Smooth muscle cell (in vitro differentiated cells): ENCODE data around the gene MAD1L1. TPM values are rescaled to one million over a fixed set of nuclear protein-coding genes. Genes with fewer than 3 reads are reported as not detected.

ENCODE experiments used
- DNase-seq: peaks from one replicate; lab custom pipeline; 2025; ENCODE audit not compliant: unreplicated experiment; lab: John Stamatoyannopoulos, UW
- H2AFZ ChIP-seq: fragments of 200-600 bp; sonication (generic); 2 replicates; pipeline ENCODE4 v1.6.0; 2016; ENCODE audit warnings: antibody characterized with exemption, low read depth, mild to moderate bottlenecking
- H3F3A ChIP-seq: fragments of 200-600 bp; sonication (generic); 2 replicates; pipeline ENCODE4 v1.6.0; 2017; ENCODE audit warnings: antibody characterized with exemption, low read depth
- H3K27ac ChIP-seq: fragments of 200-600 bp; sonication (generic); 2 replicates; pipeline ENCODE4 v1.5.1; 2016; ENCODE audit warnings: low read depth, mild to moderate bottlenecking
- H3K27me3 ChIP-seq: fragments of 200-600 bp; sonication (generic); 2 replicates; pipeline ENCODE4 v1.6.1; 2016; ENCODE audit warnings: low read depth, mild to moderate bottlenecking
- H3K36me3 ChIP-seq: fragments of 200-600 bp; sonication (generic); 2 replicates; pipeline ENCODE4 v1.5.1; 2016; ENCODE audit warnings: low read depth
- H3K4me1 ChIP-seq: fragments of 200-600 bp; sonication (generic); 2 replicates; pipeline ENCODE4 v1.5.1; 2016; ENCODE audit warnings: low read depth
- H3K4me2 ChIP-seq: fragments of 200-600 bp; sonication (generic); 2 replicates; pipeline ENCODE4 v1.6.0; 2016; ENCODE audit warnings: mild to moderate bottlenecking
- H3K4me3 ChIP-seq: fragments of 200-600 bp; sonication (generic); 2 replicates; pipeline ENCODE4 v1.5.1; 2016; ENCODE audit warnings: mild to moderate bottlenecking
- H3K79me2 ChIP-seq: fragments of 200-600 bp; sonication (generic); 2 replicates; pipeline ENCODE4 v1.6.0; 2016; ENCODE audit warnings: low read depth, mild to moderate bottlenecking
- H3K9ac ChIP-seq: fragments of 200-600 bp; sonication (generic); 2 replicates; pipeline ENCODE4 v1.6.0; 2016; ENCODE audit warnings: low read depth
- H3K9me3 ChIP-seq: fragments of 200-600 bp; sonication (generic); replicated peaks from 2 replicates; pipeline ENCODE4 v1.5.1; 2016; ENCODE audit warnings: low read depth
- H4K20me1 ChIP-seq: fragments of 200-600 bp; sonication (generic); 2 replicates; pipeline ENCODE4 v1.6.0; 2016; ENCODE audit warnings: low read depth
- WGBS: methylation state at CpG from one replicate; pipeline ENCODE4 v1.1.7; 2016; ENCODE audit warnings: low lambda C conversion rate; 5-methylcytosine and 5-hydroxymethylcytosine counted together
- polyA plus RNA-seq: library from polyadenylated mRNA; unstranded; fragments of >200 nt; fragmentation: Nextera tagmentation; extraction: Ambion mirVana; gene quantifications from 2 replicates; pipeline ENCODE4 v1.2.1, GENCODE V29; 2016
- total RNA-seq: library from RNA; depleted of rRNA; stranded (reverse); fragments of >200 nt; gene quantifications from 2 replicates; pipeline ENCODE4 v1.2.3, GENCODE V29; 2014
- TF ChIP-seq, protein P1 (sequence below): fragments of 200-600 bp; sonication (generic); IDR thresholded peaks from 2 replicates; pipeline ENCODE4 v1.5.1; 2017; ENCODE audit warnings: borderline replicate concordance, mild to moderate bottlenecking, antibody characterized with exemption; ENCODE audit not compliant: insufficient read depth, poor library complexity, severe bottlenecking

The MAD1L1 gene
- total and polyA plus RNA-seq, 2 experiments from 2014 or later, result 33.4 to 60.7 TPM

DNA sequence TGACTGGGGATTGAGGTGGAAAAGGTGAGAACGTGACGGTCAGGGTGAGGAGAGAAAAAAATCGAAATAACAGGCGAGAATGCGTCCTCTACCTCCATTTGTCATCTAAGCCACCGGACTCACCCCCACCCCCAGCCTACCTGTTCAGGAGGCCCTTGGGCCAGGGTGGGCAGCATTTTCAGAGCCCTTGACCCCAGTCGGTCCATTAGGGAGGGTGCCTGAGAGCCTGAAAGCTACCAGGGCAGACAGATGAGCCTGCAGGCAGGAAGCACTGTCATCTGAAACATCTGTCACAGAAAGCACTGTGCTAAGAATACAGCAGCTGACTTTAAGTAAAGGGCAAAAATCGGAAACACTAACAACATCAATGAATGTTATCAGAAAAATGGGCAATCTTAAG lies 47.0 kb downstream of the MAD1L1 start:
- Histone ChIP-seq H3F3A (no peaks in the 10 kb centered on the region), H3K9ac (no peak overlapping the region), H3K27ac (no peak overlapping the region), H3K79me2 (peaks cover 9% of the 10 kb centered on the region), H3K36me3 (no peaks in the 10 kb centered on the region), H4K20me1 (no peaks in the 10 kb centered on the region), H3K4me2 (no peak overlapping the region), H3K27me3 (no peaks in the 10 kb centered on the region), H3K4me1 (no peaks in the 10 kb centered on the region), H3K9me3 (no peaks in the 10 kb centered on the region), H2AFZ (no peak overlapping the region), H3K4me3 (no peak overlapping the region)
- TF ChIP-seq, protein P1, sequence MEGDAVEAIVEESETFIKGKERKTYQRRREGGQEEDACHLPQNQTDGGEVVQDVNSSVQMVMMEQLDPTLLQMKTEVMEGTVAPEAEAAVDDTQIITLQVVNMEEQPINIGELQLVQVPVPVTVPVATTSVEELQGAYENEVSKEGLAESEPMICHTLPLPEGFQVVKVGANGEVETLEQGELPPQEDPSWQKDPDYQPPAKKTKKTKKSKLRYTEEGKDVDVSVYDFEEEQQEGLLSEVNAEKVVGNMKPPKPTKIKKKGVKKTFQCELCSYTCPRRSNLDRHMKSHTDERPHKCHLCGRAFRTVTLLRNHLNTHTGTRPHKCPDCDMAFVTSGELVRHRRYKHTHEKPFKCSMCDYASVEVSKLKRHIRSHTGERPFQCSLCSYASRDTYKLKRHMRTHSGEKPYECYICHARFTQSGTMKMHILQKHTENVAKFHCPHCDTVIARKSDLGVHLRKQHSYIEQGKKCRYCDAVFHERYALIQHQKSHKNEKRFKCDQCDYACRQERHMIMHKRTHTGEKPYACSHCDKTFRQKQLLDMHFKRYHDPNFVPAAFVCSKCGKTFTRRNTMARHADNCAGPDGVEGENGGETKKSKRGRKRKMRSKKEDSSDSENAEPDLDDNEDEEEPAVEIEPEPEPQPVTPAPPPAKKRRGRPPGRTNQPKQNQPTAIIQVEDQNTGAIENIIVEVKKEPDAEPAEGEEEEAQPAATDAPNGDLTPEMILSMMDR, result no peak
- WGBS, result 96% methylated on average over 8 of the region's 8 CpGs
- DNase-seq, result no peak

DNA sequence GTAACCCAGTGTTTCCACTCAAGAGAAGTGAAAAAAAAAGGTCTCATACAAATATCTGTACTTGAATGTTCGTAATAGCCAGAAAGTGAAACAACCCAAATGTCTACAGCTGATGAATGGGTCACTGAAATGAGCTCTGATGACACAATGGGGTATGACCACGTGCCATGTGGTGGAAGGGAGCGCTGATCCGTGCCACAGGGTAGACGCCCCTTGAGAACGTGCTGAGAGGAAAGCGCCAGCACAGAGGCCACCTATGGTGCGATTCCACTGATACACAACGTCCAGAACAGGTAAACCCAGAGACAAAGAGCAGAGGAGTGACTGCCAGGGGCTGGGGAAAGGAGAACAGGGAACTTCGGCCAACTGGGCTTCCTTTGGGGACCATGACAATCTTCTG lies 50.3 kb downstream of the MAD1L1 start:
- no peak overlapping the region for H3K4me3 ChIP-seq
- H3K27ac ChIP-seq, result no peak overlapping the region
- no peaks in the 10 kb centered on the region for H3K9me3 ChIP-seq
- TF ChIP-seq, protein P1, result no peak
- H3K9ac ChIP-seq, result no peak overlapping the region
- no peaks in the 10 kb centered on the region for H4K20me1 ChIP-seq
- H3F3A ChIP-seq, result no peaks in the 10 kb centered on the region
- no peak overlapping the region for H3K4me2 ChIP-seq
- H3K79me2 ChIP-seq, result no peaks in the 10 kb centered on the region
- H3K4me1 ChIP-seq, result no peaks in the 10 kb centered on the region
- no peak overlapping the region for H2AFZ ChIP-seq
- H3K27me3 ChIP-seq, result no peaks in the 10 kb centered on the region
- no peaks in the 10 kb centered on the region for H3K36me3 ChIP-seq
- no peak for DNase-seq
- 97% methylated on average over 10 of the region's 10 CpGs for WGBS

DNA sequence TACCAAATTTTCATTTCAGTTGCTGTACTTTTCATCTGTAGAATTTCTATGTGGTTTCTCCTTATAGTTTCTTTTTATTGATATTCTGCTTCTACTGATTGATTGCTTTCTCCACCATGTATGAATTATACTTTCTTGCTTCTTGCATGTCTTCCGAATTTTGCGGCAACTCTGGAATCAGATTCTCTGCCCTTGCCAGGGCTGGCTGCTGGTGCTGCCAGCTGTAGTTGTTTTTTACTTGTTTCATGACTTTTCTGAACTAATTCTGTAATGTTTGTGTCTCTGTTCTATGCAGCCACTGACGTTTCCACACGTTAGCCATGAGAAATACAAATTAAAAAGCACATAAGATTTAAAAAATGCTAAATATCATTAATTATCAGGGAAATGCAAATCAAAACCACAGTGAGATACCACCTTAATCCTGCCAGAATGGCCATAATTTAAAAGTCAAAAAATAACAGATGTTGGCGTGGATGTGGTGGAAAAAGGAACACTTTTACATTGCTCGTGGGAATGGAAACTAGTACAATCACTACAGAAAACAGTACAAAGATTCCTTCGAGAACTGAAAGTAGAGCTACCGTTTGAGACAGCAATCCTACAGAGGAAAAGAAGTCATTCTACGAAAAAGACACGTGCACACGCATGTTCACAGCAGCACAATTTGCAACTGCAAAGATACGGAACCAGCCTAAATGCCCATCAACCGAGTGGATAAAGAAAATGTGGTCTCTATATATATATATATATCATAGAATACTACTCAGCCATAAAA lies 51.5 kb downstream of the MAD1L1 start:
- Histone ChIP-seq H3K4me1 (no peaks in the 10 kb centered on the region), H4K20me1 (no peaks in the 10 kb centered on the region), H3K27ac (no peak overlapping the region), H3K4me3 (no peak overlapping the region), H3K4me2 (no peak overlapping the region), H3K27me3 (no peaks in the 10 kb centered on the region), H3K9me3 (no peaks in the 10 kb centered on the region), H3K36me3 (no peaks in the 10 kb centered on the region), H2AFZ (no peak overlapping the region), H3F3A (no peaks in the 10 kb centered on the region), H3K79me2 (no peaks in the 10 kb centered on the region), H3K9ac (no peak overlapping the region)
- WGBS, result 98% methylated on average over 13 of the region's 13 CpGs
- DNase-seq, result no peak
- TF ChIP-seq, protein P1, result no peak

DNA sequence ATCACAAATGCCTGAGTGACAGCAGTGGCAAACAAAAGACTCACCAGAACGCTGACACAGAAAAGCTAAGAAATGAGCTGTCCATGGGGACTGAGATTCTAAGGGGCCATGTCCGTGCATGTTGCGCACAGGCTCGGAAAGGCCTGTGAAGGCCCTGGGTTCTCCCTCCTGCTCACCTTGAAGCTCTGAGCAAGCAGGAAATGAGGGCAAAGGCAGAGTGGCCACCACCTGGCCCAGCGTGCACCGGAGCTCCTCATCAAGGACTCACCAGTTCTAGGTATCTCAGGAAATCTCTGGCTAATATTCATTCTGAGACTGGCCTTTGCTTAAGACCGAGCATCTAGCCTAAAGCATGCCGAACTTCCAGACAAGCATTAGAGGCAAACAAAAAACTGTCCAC lies 52.7 kb downstream of the MAD1L1 start:
- H3K9me3 ChIP-seq, result no peaks in the 10 kb centered on the region
- DNase-seq, result no peak
- H3K4me3 ChIP-seq, result no peak overlapping the region
- H3K27me3 ChIP-seq, result no peaks in the 10 kb centered on the region
- no peak overlapping the region for H3K4me2 ChIP-seq
- no peak overlapping the region for H2AFZ ChIP-seq
- H3K27ac ChIP-seq, result no peak overlapping the region
- no peaks in the 10 kb centered on the region for H3K4me1 ChIP-seq
- H4K20me1 ChIP-seq, result no peaks in the 10 kb centered on the region
- H3K36me3 ChIP-seq, result no peaks in the 10 kb centered on the region
- peaks cover 1% of the 10 kb centered on the region for H3F3A ChIP-seq
- no peak overlapping the region for H3K9ac ChIP-seq
- 81% methylated on average over 8 of the region's 8 CpGs for WGBS
- no peaks in the 10 kb centered on the region for H3K79me2 ChIP-seq
- TF ChIP-seq, protein P1, result no peak
